MV-4-11 (cell line): Measurements from ENCODE around the gene FAM187B.
"Not testable (repeated sequence)": the region's sequence is repeated elsewhere in the genome, so short reads cannot be mapped to it uniquely, and the experiment has no call there.

Experiments
- DNase-seq: peaks from one replicate; lab custom pipeline; 2025; lab: John Stamatoyannopoulos, UW

The FAM187B gene

GRCh38 chr19:35213663-35214632 is 14.6 kb downstream of the FAM187B start:
- peak; percentile 94 for DNase-seq

GRCh38 chr19:35212241-35212640 is 16.3 kb downstream of the FAM187B start:
- DNase-seq = no peak

- peak; percentile 34 for DNase-seq
Observed at GRCh38 chr19:35211545-35212230, 16.9 kb downstream of the FAM187B start.

GRCh38 chr19:35209646-35210045 is 18.9 kb downstream of the FAM187B start:
- DNase-seq = no peak

- no peak for DNase-seq
Observed at GRCh38 chr19:35208121-35208520, 20.4 kb downstream of the FAM187B start.

- DNase-seq = no peak
Observed at GRCh38 chr19:35207391-35207871, 21.1 kb downstream of the FAM187B start.

DNA sequence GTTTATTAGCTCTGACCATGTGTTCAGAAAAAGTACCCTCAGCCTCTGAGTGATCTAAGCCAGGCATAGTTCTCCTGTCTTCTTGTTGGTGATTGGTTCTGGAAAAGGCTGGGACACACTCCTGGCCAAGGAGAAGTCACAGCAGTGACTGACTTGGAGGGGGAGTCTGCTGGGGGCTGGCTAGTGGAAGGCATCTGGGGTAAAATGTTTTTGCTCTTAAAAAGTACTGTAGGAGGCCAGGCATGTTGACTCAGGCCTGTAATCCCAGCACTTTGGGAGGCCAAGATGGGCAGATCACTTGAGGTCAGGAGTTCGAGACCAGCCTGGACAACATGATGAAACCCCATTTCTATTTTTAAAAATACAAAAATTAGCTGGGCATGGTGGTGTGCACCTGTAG is 21.7 kb downstream of the FAM187B start:
- no peak for DNase-seq

DNA sequence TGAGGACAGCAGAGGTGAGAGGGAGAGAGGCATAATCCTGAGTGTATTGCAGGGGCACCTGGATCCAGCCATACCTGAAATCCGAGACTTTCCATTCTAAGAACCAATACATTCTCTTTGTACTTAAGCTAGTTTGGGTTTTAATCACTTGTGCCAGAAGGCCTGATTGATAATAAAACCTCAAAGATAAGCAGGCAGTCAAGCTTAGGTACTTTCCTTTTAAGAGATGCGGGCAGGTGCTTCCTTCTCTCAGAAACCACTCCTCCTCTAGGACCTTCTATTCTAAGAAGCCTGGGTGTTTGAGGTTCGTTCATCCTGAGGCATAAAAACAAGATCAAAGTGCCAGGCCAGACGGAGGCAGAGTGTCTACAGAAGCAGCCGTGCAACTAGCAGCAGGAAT is 22.2 kb downstream of the FAM187B start:
- no peak for DNase-seq

DNA sequence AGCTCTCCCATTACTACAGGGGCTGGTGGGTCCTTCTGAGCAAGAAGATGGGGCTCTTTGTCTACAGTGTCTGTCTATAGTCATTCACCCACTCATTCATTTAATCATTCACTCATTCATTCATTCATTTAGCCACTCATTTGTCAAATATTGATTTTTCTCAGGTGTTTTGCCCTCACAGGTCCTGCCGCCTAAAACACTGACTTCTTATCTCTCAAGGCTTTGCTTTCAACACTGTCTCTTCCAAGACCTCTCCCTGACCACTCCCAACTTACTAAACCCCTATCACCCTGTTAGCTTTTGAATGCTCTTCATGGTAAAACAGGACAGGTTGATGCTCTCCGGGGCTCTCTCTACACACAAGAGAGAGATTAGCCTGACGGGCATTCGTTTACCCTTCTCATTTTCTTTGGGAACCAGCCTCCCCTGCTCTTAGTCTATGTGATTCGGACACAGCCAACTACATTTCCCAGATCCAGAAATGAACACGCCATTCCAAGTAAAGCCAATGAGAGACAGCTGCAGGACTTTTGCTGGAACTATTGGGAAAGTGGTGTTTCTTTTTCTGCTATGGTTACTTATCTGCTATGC is 22.7 kb downstream of the FAM187B start:
- no peak for DNase-seq

DNA sequence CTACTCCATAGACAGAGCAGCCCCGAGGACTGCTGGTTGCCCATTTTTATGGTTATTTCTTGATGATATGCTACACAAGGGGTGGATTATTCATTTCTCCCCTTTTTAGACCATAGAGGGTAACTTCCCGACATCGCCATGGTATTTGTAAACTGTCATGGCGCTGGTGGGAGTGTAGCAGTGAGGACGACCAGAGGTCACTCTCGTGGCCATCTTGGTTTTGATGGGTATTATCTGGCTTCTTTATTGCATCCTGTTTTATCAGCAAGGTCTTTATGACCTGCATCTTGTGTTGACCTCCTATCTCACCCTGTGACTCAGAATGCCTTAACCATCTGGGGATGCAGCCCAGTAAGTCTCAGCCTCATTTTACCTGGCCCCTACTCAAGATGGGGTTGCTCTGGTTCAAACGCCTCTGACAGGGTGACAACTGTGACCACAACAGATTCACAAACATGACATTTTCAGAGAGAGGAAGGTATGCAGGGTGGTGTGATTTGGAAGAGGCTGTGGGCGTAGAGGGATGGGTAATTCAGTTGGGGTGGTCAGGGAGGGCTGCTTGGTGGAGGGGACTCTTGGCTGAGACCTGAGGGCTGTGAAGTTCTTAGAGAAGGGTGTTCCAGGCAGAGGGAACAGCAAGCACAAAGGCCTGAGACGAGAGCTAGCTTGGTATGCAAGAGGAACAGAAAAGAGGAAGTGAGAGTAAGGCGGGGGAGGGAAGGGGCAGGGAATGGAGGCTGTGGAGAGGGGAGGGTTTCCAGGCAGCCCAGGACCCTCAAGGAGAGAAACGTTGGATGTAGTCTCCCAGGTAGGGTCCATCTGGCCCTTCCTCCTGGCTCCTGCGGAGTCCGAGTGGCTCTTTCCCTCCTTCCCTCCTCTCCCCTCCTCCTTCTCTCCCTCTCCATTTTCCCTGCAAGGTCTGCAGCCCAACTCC is 23.5 kb downstream of the FAM187B start:
- DNase-seq = peak; percentile 87

- no peak for DNase-seq
Observed at GRCh38 chr19:35202722-35203688, 25.5 kb downstream of the FAM187B start.

DNA sequence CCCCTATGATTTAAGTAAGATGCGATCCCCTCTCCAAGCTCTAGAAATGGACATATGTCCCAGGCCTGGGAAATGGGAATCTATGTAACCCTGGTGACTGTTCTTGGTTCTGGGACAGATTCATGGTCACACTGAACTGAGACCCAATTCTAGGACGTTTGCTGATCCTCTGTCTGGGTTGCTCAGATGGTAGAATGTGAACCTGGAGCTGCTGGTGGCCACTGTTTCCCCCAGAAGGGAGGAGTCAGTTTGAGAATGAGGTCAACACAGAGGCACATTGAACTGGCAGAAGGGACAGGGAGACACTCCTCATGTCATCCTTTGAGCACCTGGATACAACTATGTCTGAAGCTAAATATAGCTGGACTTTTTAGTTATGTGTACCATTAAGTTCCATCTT is 29.1 kb downstream of the FAM187B start:
- no peak for DNase-seq

GRCh38 chr19:35196861-35197260 is 31.7 kb downstream of the FAM187B start:
- DNase-seq = not testable (repeated sequence)

DNA sequence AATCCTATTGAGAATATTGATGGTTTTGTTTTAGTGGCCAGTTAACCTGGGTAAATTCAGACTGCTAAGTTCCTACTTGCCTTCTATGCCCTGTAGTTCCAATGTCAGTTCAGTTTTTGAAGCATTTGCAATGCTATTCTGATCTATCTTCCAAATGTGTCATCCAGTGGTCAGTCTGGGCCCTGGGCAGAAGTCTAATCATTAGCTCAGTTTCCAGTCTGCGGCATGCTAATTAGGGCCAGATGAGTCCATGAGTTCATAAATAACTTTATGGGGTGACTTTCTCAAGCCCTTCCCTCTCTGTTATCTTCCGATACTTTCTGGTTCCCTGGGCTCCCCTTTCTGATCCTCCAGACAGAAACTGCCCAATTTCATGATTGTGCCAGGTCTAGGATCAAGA is 32.7 kb downstream of the FAM187B start:
- no peak for DNase-seq

- no peak for DNase-seq
Observed at GRCh38 chr19:35194012-35194984, 34.2 kb downstream of the FAM187B start.

GRCh38 chr19:35184884-35185283 is 43.7 kb downstream of the FAM187B start:
- no peak for DNase-seq

DNA sequence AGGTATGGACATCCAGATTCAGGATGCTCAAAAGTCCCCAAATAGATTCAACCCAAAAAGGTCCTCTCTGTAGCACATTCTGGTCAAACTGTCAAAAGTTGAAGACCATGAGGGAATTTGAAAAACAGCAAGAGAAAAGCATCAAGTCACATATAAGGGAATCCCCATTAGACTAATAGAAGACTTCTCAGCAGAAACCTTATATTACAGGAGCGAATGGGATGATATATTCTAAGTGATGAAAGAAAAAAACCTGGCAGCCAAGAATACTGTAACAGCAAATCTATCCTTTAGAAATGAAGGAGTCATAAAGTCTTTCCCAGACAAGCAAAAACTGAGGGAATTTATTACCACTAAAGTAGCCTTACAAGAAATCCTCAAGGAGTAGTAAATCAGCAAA is 44.3 kb downstream of the FAM187B start:
- no peak for DNase-seq

GRCh38 chr19:35181387-35181786 is 47.2 kb downstream of the FAM187B start:
- no peak for DNase-seq

- no peak for DNase-seq
Observed at GRCh38 chr19:35179830-35180229, 48.7 kb downstream of the FAM187B start.
